ENCODE measurements around the gene FAM227B. TPM values are rescaled to one million over a fixed set of nuclear protein-coding genes. Genes with fewer than 3 reads are reported as not detected.

The FAM227B gene
- polyA plus RNA-seq, 4 donors, result 1.6 to 8.7 (median 3.2) TPM

DNA sequence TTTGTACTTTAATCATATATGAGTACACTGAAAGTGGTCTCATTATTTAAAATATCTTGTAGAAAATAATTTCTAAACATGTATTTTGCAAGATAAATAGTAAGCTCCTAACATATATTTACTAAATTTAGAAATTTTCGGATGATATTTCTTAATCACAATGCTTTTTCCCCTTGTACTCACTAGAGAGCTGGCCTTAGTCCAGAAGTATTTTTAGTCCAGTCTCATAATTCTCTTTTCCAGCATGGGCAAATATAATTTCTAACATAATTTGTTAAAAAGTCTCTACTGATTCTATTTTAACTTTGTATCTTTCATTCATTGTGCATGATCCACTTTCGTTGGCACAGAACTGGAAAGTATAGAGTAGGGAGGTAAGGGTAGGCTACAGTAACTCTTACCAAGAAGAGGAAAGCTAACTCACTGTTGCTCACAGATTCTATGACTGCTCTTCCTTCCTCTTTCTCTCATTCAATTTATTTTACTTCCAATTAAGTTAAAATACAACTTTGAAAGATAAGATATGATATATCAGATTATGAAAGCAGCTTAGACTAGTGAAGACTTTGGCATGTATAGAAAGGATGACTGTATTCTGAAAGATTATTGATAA lies 158.3 kb downstream of the FAM227B start:
- H3K4me1 ChIP-seq (ENCODE audit: control insufficient read depth in 3 of 3, insufficient read depth in 2 of 3, low read depth in 1 of 3, low read length in 2 of 3), result no peaks in the 10 kb centered on the region
- no peaks in the 10 kb centered on the region for H3K27me3 ChIP-seq (ENCODE audit: control insufficient read depth in 3 of 3, insufficient read depth in 3 of 3, low read length in 3 of 3)
- no peak overlapping the region for H3K4me3 ChIP-seq (ENCODE audit: low read depth in 1 of 3, low read length in 3 of 3)
- DNase-seq (no peak), FAIRE-seq (no peak)
- no peaks in the 10 kb centered on the region for H3K9me3 ChIP-seq (ENCODE audit: control insufficient read depth in 2 of 2, insufficient read depth in 1 of 2, low read depth in 1 of 2, low read length in 1 of 2)
- 55 to 77% (median 74%) methylated on average over 2 of the region's 2 CpGs for WGBS, 3 donors
- no peak overlapping the region for H3K27ac ChIP-seq (ENCODE audit: low read depth in 1 of 3, low read length in 2 of 3)
- H3K36me3 ChIP-seq (ENCODE audit: control insufficient read depth in 3 of 3, insufficient read depth in 2 of 3, low read depth in 1 of 3, low read length in 3 of 3), result no peaks in the 10 kb centered on the region

DNA sequence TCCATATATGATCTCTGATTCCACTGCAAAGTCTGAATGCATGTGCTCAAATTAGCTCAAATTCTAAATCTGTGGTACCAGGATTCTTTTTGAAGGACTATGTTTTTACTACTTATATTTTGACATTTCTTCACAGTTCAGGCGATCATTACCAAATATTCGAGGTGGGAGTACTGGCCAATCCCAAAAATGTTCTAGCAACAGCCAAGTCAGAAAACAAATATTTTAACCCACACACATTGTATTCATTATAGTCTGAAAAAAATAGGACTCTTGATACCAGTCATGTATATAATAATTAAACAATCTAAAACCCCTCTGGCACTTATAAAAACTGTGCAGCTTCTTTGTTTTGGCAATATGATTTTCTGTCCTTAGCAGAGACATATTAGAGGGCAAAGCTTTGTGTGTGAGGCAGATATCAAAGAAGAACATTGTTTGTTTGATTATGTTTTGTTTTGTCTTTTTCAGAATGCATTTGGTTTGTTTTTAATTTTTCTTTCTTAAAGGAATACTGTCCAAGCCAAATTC lies 160.1 kb downstream of the FAM227B start:
- Histone ChIP-seq H3K36me3 (ENCODE audit: control insufficient read depth in 3 of 3, insufficient read depth in 2 of 3, low read depth in 1 of 3, low read length in 3 of 3) (no peaks in the 10 kb centered on the region), H3K4me1 (ENCODE audit: control insufficient read depth in 3 of 3, insufficient read depth in 2 of 3, low read depth in 1 of 3, low read length in 2 of 3) (no peaks in the 10 kb centered on the region), H3K27ac (ENCODE audit: low read depth in 1 of 3, low read length in 2 of 3) (no peak overlapping the region), H3K9me3 (ENCODE audit: control insufficient read depth in 2 of 2, insufficient read depth in 1 of 2, low read depth in 1 of 2, low read length in 1 of 2) (no peaks in the 10 kb centered on the region), H3K27me3 (ENCODE audit: control insufficient read depth in 3 of 3, insufficient read depth in 3 of 3, low read length in 3 of 3) (no peaks in the 10 kb centered on the region), H3K4me3 (ENCODE audit: low read depth in 1 of 3, low read length in 3 of 3) (no peak overlapping the region)
- 71 to 84% (median 83%) methylated on average over 2 of the region's 2 CpGs for WGBS, 3 donors
- DNase-seq, result no peak
- no peak for FAIRE-seq

DNA sequence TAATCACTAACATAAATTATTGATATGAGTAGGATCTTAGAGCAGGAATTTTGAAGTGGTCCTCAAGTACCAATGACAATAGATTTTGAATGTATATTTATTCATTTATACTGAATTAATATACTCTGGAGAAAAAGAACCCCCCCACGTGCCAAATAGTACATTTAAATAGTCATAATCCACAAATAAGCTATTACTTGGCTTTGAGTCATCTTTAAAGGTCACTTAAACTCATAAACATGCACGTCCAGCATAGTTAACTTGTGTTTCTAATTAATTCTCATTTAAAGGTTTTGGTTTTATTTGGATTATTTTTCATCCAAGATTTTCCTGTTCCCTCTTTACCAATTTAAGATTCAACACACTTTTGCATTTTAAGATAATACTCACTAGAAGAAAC lies 162.5 kb downstream of the FAM227B start:
- no peaks in the 10 kb centered on the region for H3K4me1 ChIP-seq (ENCODE audit: control insufficient read depth in 3 of 3, insufficient read depth in 2 of 3, low read depth in 1 of 3, low read length in 2 of 3)
- FAIRE-seq, result no peak
- no peak overlapping the region for H3K4me3 ChIP-seq (ENCODE audit: low read depth in 1 of 3, low read length in 3 of 3)
- no peak for DNase-seq
- H3K27me3 ChIP-seq (ENCODE audit: control insufficient read depth in 3 of 3, insufficient read depth in 3 of 3, low read length in 3 of 3), result no peaks in the 10 kb centered on the region
- no peak overlapping the region for H3K27ac ChIP-seq (ENCODE audit: low read depth in 1 of 3, low read length in 2 of 3)
- H3K36me3 ChIP-seq (ENCODE audit: control insufficient read depth in 3 of 3, insufficient read depth in 2 of 3, low read depth in 1 of 3, low read length in 3 of 3), result no peaks in the 10 kb centered on the region
- no peaks in the 10 kb centered on the region for H3K9me3 ChIP-seq (ENCODE audit: control insufficient read depth in 2 of 2, insufficient read depth in 1 of 2, low read depth in 1 of 2, low read length in 1 of 2)
- 22 to 35% (median 26%) methylated on average over 2 of the region's 2 CpGs for WGBS, 3 donors

DNA sequence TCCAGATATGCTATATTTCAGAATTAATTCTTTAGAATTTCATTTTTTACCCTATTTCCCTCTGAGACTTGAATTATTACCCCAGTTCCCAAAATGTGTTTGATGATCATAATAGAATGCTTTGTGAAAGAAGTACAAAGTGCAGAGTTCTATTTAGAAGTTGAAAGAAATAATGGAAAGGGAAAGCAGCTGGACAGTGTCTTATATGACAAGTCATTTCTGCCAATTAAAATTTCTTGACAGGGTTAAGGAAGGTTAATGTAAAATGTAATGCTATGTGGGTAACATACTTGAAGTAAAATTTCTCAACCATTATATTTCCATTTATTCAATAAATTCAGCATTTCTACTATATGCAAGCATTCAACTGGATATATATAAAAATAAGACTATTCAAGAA lies 164.5 kb downstream of the FAM227B start:
- FAIRE-seq (no peak), DNase-seq (no peak)
- no peaks in the 10 kb centered on the region for H3K9me3 ChIP-seq (ENCODE audit: control insufficient read depth in 2 of 2, insufficient read depth in 1 of 2, low read depth in 1 of 2, low read length in 1 of 2)
- H3K4me1 ChIP-seq (ENCODE audit: control insufficient read depth in 3 of 3, insufficient read depth in 2 of 3, low read depth in 1 of 3, low read length in 2 of 3), result no peaks in the 10 kb centered on the region
- no peaks in the 10 kb centered on the region for H3K36me3 ChIP-seq (ENCODE audit: control insufficient read depth in 3 of 3, insufficient read depth in 2 of 3, low read depth in 1 of 3, low read length in 3 of 3)
- H3K4me3 ChIP-seq (ENCODE audit: low read depth in 1 of 3, low read length in 3 of 3), result no peak overlapping the region
- H3K27ac ChIP-seq (ENCODE audit: low read depth in 1 of 3, low read length in 2 of 3), result no peak overlapping the region
- H3K27me3 ChIP-seq (ENCODE audit: control insufficient read depth in 3 of 3, insufficient read depth in 3 of 3, low read length in 3 of 3), result no peaks in the 10 kb centered on the region

DNA sequence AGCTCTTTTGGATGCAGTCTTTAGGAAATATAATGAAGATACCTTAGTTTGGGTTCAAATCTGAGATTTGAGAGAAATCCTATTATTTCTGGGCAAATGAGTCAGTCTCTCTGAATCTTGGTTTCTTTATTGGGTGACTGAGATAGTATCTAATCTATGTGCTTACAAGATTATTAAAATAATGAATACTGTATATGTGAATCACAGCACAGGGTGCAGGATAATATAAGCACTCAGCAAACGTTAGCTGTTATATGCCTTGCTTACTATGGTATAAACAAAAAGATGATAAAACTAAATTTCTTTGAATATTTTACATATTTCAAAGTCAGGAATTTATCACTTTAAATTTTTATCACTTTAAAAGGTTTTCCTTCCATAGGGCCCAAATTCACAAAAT lies 168.0 kb downstream of the FAM227B start:
- Histone ChIP-seq H3K27ac (ENCODE audit: low read depth in 1 of 3, low read length in 2 of 3) (no peak overlapping the region), H3K27me3 (ENCODE audit: control insufficient read depth in 3 of 3, insufficient read depth in 3 of 3, low read length in 3 of 3) (no peaks in the 10 kb centered on the region), H3K4me3 (ENCODE audit: low read depth in 1 of 3, low read length in 3 of 3) (no peak overlapping the region), H3K36me3 (ENCODE audit: control insufficient read depth in 3 of 3, insufficient read depth in 2 of 3, low read depth in 1 of 3, low read length in 3 of 3) (peaks cover 0 to 1% (median 0%) of the 10 kb centered on the region in 3 donors), H3K9me3 (ENCODE audit: control insufficient read depth in 2 of 2, insufficient read depth in 1 of 2, low read depth in 1 of 2, low read length in 1 of 2) (no peaks in the 10 kb centered on the region), H3K4me1 (ENCODE audit: control insufficient read depth in 3 of 3, insufficient read depth in 2 of 3, low read depth in 1 of 3, low read length in 2 of 3) (no peaks in the 10 kb centered on the region)
- DNase-seq, result no peak
- no peak for FAIRE-seq
- 47 to 68% (median 59%) methylated on average over 1 of the region's 1 CpG for WGBS, 3 donors

DNA sequence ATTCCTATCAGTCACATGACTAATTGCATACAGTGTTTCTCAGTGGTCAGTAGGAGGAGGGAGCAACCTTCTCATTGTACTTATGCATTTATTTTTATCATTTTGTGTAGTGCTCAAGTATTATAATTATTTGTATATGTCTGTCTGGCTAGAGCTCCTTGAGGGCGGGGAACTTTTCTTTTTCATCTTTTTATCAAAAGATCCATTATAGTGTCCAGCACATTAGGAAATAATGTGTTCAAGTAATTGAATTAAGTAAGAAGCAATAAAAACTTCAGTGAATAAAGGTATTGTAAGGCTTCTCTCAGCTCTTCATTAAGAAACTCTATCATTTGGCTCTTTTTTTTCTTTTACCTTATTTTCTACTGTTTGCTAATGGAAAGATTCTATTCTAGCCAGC lies 178.8 kb downstream of the FAM227B start:
- H3K4me3 ChIP-seq (ENCODE audit: low read depth in 1 of 3, low read length in 3 of 3), result no peak overlapping the region
- FAIRE-seq, result no peak

DNA sequence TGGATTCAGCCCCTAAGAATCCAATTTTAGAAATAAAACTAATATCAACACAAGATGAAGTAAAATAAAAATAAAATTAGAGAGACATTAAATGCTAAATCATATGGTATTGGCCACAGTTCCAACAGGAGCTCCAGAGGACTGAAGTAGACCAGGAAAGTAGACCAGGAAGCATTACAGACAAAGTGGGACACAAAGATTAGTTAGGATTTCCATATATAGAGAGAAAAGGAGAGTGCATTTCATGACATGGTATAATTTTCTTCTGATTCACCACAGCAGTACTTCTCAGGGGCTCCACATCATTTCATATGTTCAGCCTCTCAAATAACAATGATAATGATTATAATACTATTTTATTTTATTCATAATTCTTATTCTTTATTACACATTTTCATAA lies 179.3 kb downstream of the FAM227B start:
- no peaks in the 10 kb centered on the region for H3K36me3 ChIP-seq (ENCODE audit: control insufficient read depth in 3 of 3, insufficient read depth in 2 of 3, low read depth in 1 of 3, low read length in 3 of 3)
- H3K9me3 ChIP-seq (ENCODE audit: control insufficient read depth in 2 of 2, insufficient read depth in 1 of 2, low read depth in 1 of 2, low read length in 1 of 2), result no peaks in the 10 kb centered on the region
- H3K27ac ChIP-seq (ENCODE audit: low read depth in 1 of 3, low read length in 2 of 3), result no peak overlapping the region
- DNase-seq, result no peak
- peaks cover 0 to 7% (median 0%) of the 10 kb centered on the region in 3 donors for H3K4me1 ChIP-seq (ENCODE audit: control insufficient read depth in 3 of 3, insufficient read depth in 2 of 3, low read depth in 1 of 3, low read length in 2 of 3)
- no peak overlapping the region for H3K4me3 ChIP-seq (ENCODE audit: low read depth in 1 of 3, low read length in 3 of 3)
- H3K27me3 ChIP-seq (ENCODE audit: control insufficient read depth in 3 of 3, insufficient read depth in 3 of 3, low read length in 3 of 3), result no peaks in the 10 kb centered on the region
- no peak for FAIRE-seq

More for the DNA sequence above, 178.8 kb downstream of the FAM227B start:
- DNase-seq, result no peak
- Histone ChIP-seq H3K27ac (ENCODE audit: low read depth in 1 of 3, low read length in 2 of 3) (no peak overlapping the region), H3K27me3 (ENCODE audit: control insufficient read depth in 3 of 3, insufficient read depth in 3 of 3, low read length in 3 of 3) (no peaks in the 10 kb centered on the region), H3K9me3 (ENCODE audit: control insufficient read depth in 2 of 2, insufficient read depth in 1 of 2, low read depth in 1 of 2, low read length in 1 of 2) (no peaks in the 10 kb centered on the region), H3K36me3 (ENCODE audit: control insufficient read depth in 3 of 3, insufficient read depth in 2 of 3, low read depth in 1 of 3, low read length in 3 of 3) (no peaks in the 10 kb centered on the region), H3K4me1 (ENCODE audit: control insufficient read depth in 3 of 3, insufficient read depth in 2 of 3, low read depth in 1 of 3, low read length in 2 of 3) (peaks cover 0 to 7% (median 0%) of the 10 kb centered on the region in 3 donors)
- WGBS, 3 donors, result 84 to 95% (median 90%) methylated on average over 1 of the region's 1 CpG

DNA sequence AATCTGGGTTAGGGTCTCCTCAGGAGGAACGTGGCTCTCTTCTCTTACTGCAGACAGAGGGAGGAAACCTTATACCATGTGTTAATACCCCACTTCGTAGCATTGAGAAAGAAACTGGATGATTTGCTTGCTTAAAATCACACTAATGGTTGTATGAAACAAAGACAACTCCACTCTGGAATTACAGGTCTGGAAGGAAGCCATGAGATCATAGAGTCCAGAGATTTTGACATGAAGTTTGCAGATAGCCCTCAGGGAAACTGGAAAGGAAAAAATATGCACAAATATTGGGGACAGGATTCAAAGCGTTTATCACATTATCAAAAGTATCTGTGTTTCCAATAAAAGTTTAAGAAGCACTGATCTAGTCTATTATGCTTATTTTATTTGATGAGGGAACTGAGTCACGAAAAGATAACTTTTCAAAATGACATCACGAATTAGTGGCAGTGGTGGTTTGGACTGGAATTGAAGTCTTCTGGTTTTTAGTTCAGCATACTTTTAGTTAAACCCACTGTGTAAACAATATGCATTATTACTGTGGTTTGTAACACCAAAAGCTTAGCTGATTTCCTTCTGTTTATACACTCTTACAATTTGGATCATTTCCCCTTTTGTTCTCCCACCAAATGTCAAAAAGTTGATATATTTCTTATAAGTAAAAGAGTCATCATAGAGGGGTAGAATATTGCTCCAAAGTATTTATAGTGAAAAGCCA lies 180.8 kb downstream of the FAM227B start:
- DNase-seq, result no peak
- 64 to 74% (median 71%) methylated on average over 5 of the region's 5 CpGs for WGBS, 3 donors
- Histone ChIP-seq H3K9me3 (ENCODE audit: control insufficient read depth in 2 of 2, insufficient read depth in 1 of 2, low read depth in 1 of 2, low read length in 1 of 2) (no peaks in the 10 kb centered on the region), H3K4me1 (ENCODE audit: control insufficient read depth in 3 of 3, insufficient read depth in 2 of 3, low read depth in 1 of 3, low read length in 2 of 3) (peaks cover 0 to 7% (median 0%) of the 10 kb centered on the region in 3 donors), H3K27ac (ENCODE audit: low read depth in 1 of 3, low read length in 2 of 3) (no peak overlapping the region), H3K27me3 (ENCODE audit: control insufficient read depth in 3 of 3, insufficient read depth in 3 of 3, low read length in 3 of 3) (no peaks in the 10 kb centered on the region), H3K4me3 (ENCODE audit: low read depth in 1 of 3, low read length in 3 of 3) (no peak overlapping the region), H3K36me3 (ENCODE audit: control insufficient read depth in 3 of 3, insufficient read depth in 2 of 3, low read depth in 1 of 3, low read length in 3 of 3) (no peaks in the 10 kb centered on the region)
- FAIRE-seq, result no peak

Data from small intestine (tissue), 7 donors.